Smooth muscle cell (in vitro differentiated cells): ENCODE measurements around the gene ICE1. TPM values are rescaled to one million over a fixed set of nuclear protein-coding genes. Genes with fewer than 3 reads are reported as not detected.

Experiments used
- DNase-seq: peaks from one replicate; lab custom pipeline; 2025; ENCODE audit not compliant: unreplicated experiment; lab: John Stamatoyannopoulos, UW
- H2AFZ ChIP-seq: fragments of 200-600 bp; sonication (generic); 2 replicates; pipeline ENCODE4 v1.6.0; 2016; ENCODE audit warnings: antibody characterized with exemption, low read depth, mild to moderate bottlenecking
- H3F3A ChIP-seq: fragments of 200-600 bp; sonication (generic); 2 replicates; pipeline ENCODE4 v1.6.0; 2017; ENCODE audit warnings: antibody characterized with exemption, low read depth
- H3K27ac ChIP-seq: fragments of 200-600 bp; sonication (generic); 2 replicates; pipeline ENCODE4 v1.5.1; 2016; ENCODE audit warnings: low read depth, mild to moderate bottlenecking
- H3K27me3 ChIP-seq: fragments of 200-600 bp; sonication (generic); 2 replicates; pipeline ENCODE4 v1.6.1; 2016; ENCODE audit warnings: low read depth, mild to moderate bottlenecking
- H3K36me3 ChIP-seq: fragments of 200-600 bp; sonication (generic); 2 replicates; pipeline ENCODE4 v1.5.1; 2016; ENCODE audit warnings: low read depth
- H3K4me1 ChIP-seq: fragments of 200-600 bp; sonication (generic); 2 replicates; pipeline ENCODE4 v1.5.1; 2016; ENCODE audit warnings: low read depth
- H3K4me2 ChIP-seq: fragments of 200-600 bp; sonication (generic); 2 replicates; pipeline ENCODE4 v1.6.0; 2016; ENCODE audit warnings: mild to moderate bottlenecking
- H3K4me3 ChIP-seq: fragments of 200-600 bp; sonication (generic); 2 replicates; pipeline ENCODE4 v1.5.1; 2016; ENCODE audit warnings: mild to moderate bottlenecking
- H3K79me2 ChIP-seq: fragments of 200-600 bp; sonication (generic); 2 replicates; pipeline ENCODE4 v1.6.0; 2016; ENCODE audit warnings: low read depth, mild to moderate bottlenecking
- H3K9ac ChIP-seq: fragments of 200-600 bp; sonication (generic); 2 replicates; pipeline ENCODE4 v1.6.0; 2016; ENCODE audit warnings: low read depth
- H3K9me3 ChIP-seq: fragments of 200-600 bp; sonication (generic); replicated peaks from 2 replicates; pipeline ENCODE4 v1.5.1; 2016; ENCODE audit warnings: low read depth
- H4K20me1 ChIP-seq: fragments of 200-600 bp; sonication (generic); 2 replicates; pipeline ENCODE4 v1.6.0; 2016; ENCODE audit warnings: low read depth
- CTCF ChIP-seq: fragments of 200-600 bp; sonication (generic); IDR thresholded peaks from 2 replicates; pipeline ENCODE4 v1.5.1; 2017; ENCODE audit warnings: borderline replicate concordance, mild to moderate bottlenecking, antibody characterized with exemption; ENCODE audit not compliant: insufficient read depth, poor library complexity, severe bottlenecking
- WGBS: methylation state at CpG from one replicate; pipeline ENCODE4 v1.1.7; 2016; ENCODE audit warnings: low lambda C conversion rate; 5-methylcytosine and 5-hydroxymethylcytosine counted together
- polyA plus RNA-seq: library from polyadenylated mRNA; unstranded; fragments of >200 nt; fragmentation: Nextera tagmentation; extraction: Ambion mirVana; gene quantifications from 2 replicates; pipeline ENCODE4 v1.2.1, GENCODE V29; 2016
- total RNA-seq: library from RNA; depleted of rRNA; stranded (reverse); fragments of >200 nt; gene quantifications from 2 replicates; pipeline ENCODE4 v1.2.3, GENCODE V29; 2014

ICE1 gene
- total RNA-seq (25.4 and 32.0 TPM in 2 replicates), polyA plus RNA-seq (10.2 and 15.5 TPM in 2 replicates)

GRCh38 chr5:5421961-5422818, at the start of gene ICE1:
ICE1 (plus strand) TSS chr5:5422677; CDS start chr5:5422916, 239 bp downstream.
- H4K20me1 ChIP-seq: peaks cover 40% of the 10 kb centered on the region
- no peaks in the 10 kb centered on the region for H3K27me3 ChIP-seq
- peak within 1 kb of the TSS; percentile 99 for H3K4me3 ChIP-seq
- peaks cover 12% of the 10 kb centered on the region for H3K4me1 ChIP-seq
- H3F3A ChIP-seq: peaks cover 14% of the 10 kb centered on the region
- peak within 1 kb of the TSS; percentile 83 for H2AFZ ChIP-seq
- peaks cover 46% of the 10 kb centered on the region for H3K79me2 ChIP-seq
- H3K9ac ChIP-seq: peak within 1 kb of the TSS; percentile 97
- WGBS: under 1% methylated on average over 71 of the region's 71 CpGs
- no peaks in the 10 kb centered on the region for H3K36me3 ChIP-seq
- H3K4me2 ChIP-seq: peak within 1 kb of the TSS; percentile 96
- no peak for TF ChIP-seq CTCF
- DNase-seq: peak; percentile 98
- peak within 1 kb of the TSS; percentile 99 for H3K27ac ChIP-seq
- H3K9me3 ChIP-seq: no peaks in the 10 kb centered on the region

GRCh38 chr5:5372930-5373329, 49.5 kb upstream of the ICE1 start:
- TF ChIP-seq CTCF: no peak
- H3K9me3 ChIP-seq: no peaks in the 10 kb centered on the region
- H2AFZ ChIP-seq: no peak overlapping the region
- H3K79me2 ChIP-seq: no peaks in the 10 kb centered on the region
- H3K4me2 ChIP-seq: no peak overlapping the region
- H4K20me1 ChIP-seq: no peaks in the 10 kb centered on the region
- H3K4me3 ChIP-seq: no peak overlapping the region
- no peaks in the 10 kb centered on the region for H3F3A ChIP-seq
- DNase-seq: no peak
- H3K4me1 ChIP-seq: peaks cover 5% of the 10 kb centered on the region
- H3K27me3 ChIP-seq: no peaks in the 10 kb centered on the region
- no peaks in the 10 kb centered on the region for H3K36me3 ChIP-seq
- H3K27ac ChIP-seq: peak overlapping the region; percentile 85
- no peak overlapping the region for H3K9ac ChIP-seq
- 95% methylated on average over 10 of the region's 10 CpGs for WGBS

GRCh38 chr5:5373351-5373989, 49.0 kb upstream of the ICE1 start:
- Histone ChIP-seq H3K4me2 (peak overlapping the region; percentile 72), H3K36me3 (no peaks in the 10 kb centered on the region), H3K9ac (peak overlapping the region; percentile 32), H3F3A (no peaks in the 10 kb centered on the region), H3K79me2 (no peaks in the 10 kb centered on the region), H4K20me1 (no peaks in the 10 kb centered on the region), H2AFZ (no peak overlapping the region), H3K9me3 (no peaks in the 10 kb centered on the region), H3K27ac (peak overlapping the region; percentile 85), H3K27me3 (no peaks in the 10 kb centered on the region), H3K4me1 (peaks cover 5% of the 10 kb centered on the region), H3K4me3 (no peak overlapping the region)
- no peak for TF ChIP-seq CTCF
- DNase-seq: no peak
- 56% methylated on average over 2 of the region's 2 CpGs for WGBS
